Lower lobe of right lung (tissue), 2 donors: ENCODE data around the gene COX4I1. TPM values are rescaled to one million over a fixed set of nuclear protein-coding genes. Genes with fewer than 3 reads are reported as not detected.
A peak's percentile ranks its signal among the peaks of the same experiment; 100 is the strongest.
"Not testable (repeated sequence)": the region's sequence is repeated elsewhere in the genome, so short reads cannot be mapped to it uniquely, and the experiment has no call there.

Experiments used
- ATAC-seq, 2 donors: fragments of 200-7000 bp; cut with Tn5 transposase; one replicate each; pipeline ENCODE4 v1.9.1; 2020 to 2022; ENCODE audit warnings: mild to moderate bottlenecking in 2 of 2, moderate library complexity in 2 of 2
- DNase-seq: peaks from one replicate; pipeline ENCODE4 v3.0.0-alpha.2; 2020
- H3K27ac ChIP-seq: fragments of 200-600 bp; one replicate; pipeline ENCODE4 v1.8.0; 2022
- H3K27me3 ChIP-seq: fragments of 200-600 bp; one replicate; pipeline ENCODE4 v1.8.0; 2022; ENCODE audit warnings: low read depth
- H3K36me3 ChIP-seq: fragments of 200-600 bp; one replicate; pipeline ENCODE4 v1.8.0; 2022; ENCODE audit warnings: mild to moderate bottlenecking
- H3K4me1 ChIP-seq: fragments of 200-600 bp; one replicate; pipeline ENCODE4 v1.8.0; 2022
- H3K4me3 ChIP-seq: fragments of 200-600 bp; one replicate; pipeline ENCODE4 v1.8.0; 2022; ENCODE audit warnings: mild to moderate bottlenecking
- H3K9me3 ChIP-seq: fragments of 200-600 bp; one replicate; pipeline ENCODE4 v1.8.0; 2022
- CTCF ChIP-seq: fragments of 200-600 bp; IDR thresholded peaks from one replicate; pipeline ENCODE4 v1.8.0; 2022; ENCODE audit warnings: antibody characterized with exemption, mild to moderate bottlenecking
- intact Hi-C: fragments of 100-400 bp; cut with DNase I; formaldehyde crosslinking; loops from one replicate; pipeline ENCODE4 v1.11.0; 2022
- total RNA-seq: library from RNA; stranded (reverse); fragmentation: NEBNext Ultra II Directional; extraction: Animal tissue kit (Norgen Biotek cat#: 25700); gene quantifications from one replicate; pipeline ENCODE4 v1.2.1, GENCODE V29; 2021
- donor health status: DM: no; HTN: yes; CAD: no; lungs with severe emphysema.

Gene COX4I1
- total RNA-seq, 1 donor from 2014 or later = 391 TPM

GRCh38 chr16:85835227-85835751 lies 35.8 kb downstream of the COX4I1 start:
- H3K36me3 ChIP-seq = no peaks in the 10 kb centered on the region
- H3K27me3 ChIP-seq = peaks cover 44% of the 10 kb centered on the region
- DNase-seq (peak; percentile 45), ATAC-seq (no peak)
- no peaks in the 10 kb centered on the region for H3K9me3 ChIP-seq
- H3K27ac ChIP-seq = no peak overlapping the region
- no peak for TF ChIP-seq CTCF
- no peak overlapping the region for H3K4me3 ChIP-seq
- intact Hi-C loops = no loop called here
- H3K4me1 ChIP-seq = peaks cover 11% of the 10 kb centered on the region

- TF ChIP-seq CTCF = no peak
- peaks cover 45% of the 10 kb centered on the region for H3K27me3 ChIP-seq
- ATAC-seq (no peak), DNase-seq (peak; percentile 18)
- no peaks in the 10 kb centered on the region for H3K9me3 ChIP-seq
- no peaks in the 10 kb centered on the region for H3K36me3 ChIP-seq
- intact Hi-C loops = no loop called here
- peaks cover 11% of the 10 kb centered on the region for H3K4me1 ChIP-seq
- no peak overlapping the region for H3K4me3 ChIP-seq
- H3K27ac ChIP-seq = no peak overlapping the region
These were observed 36.6 kb downstream of the COX4I1 start for GRCh38 chr16:85835956-85836705.

GRCh38 chr16:85836706-85837582 lies 37.4 kb downstream of the COX4I1 start:
- no peak overlapping the region for H3K4me3 ChIP-seq
- H3K27me3 ChIP-seq = peaks cover 44% of the 10 kb centered on the region
- no peaks in the 10 kb centered on the region for H3K9me3 ChIP-seq
- H3K36me3 ChIP-seq = no peaks in the 10 kb centered on the region
- H3K27ac ChIP-seq = no peak overlapping the region
- intact Hi-C loops = no loop called here
- DNase-seq (peak; percentile 72), ATAC-seq (peak; percentile 83 to 84)
- peaks cover 11% of the 10 kb centered on the region for H3K4me1 ChIP-seq
- no peak for TF ChIP-seq CTCF

- ATAC-seq, DNase-seq, H3K9me3 ChIP-seq, H3K4me3 ChIP-seq, intact Hi-C loops, H3K27ac ChIP-seq, H3K36me3 ChIP-seq: not testable (repeated sequence)
- Histone ChIP-seq H3K27me3 (peaks cover 37% of the 10 kb centered on the region), H3K4me1 (peaks cover 11% of the 10 kb centered on the region)
These were observed 38.2 kb downstream of the COX4I1 start for GRCh38 chr16:85837654-85838053.

GRCh38 chr16:85838381-85838780 lies 38.9 kb downstream of the COX4I1 start:
- DNase-seq (peak; percentile 48), ATAC-seq (peak in 1 of 2 donors; percentile 4)
- peaks cover 7% of the 10 kb centered on the region for H3K4me1 ChIP-seq
- peaks cover 31% of the 10 kb centered on the region for H3K27me3 ChIP-seq
- no peak for TF ChIP-seq CTCF
- H3K4me3 ChIP-seq = no peak overlapping the region
- H3K27ac ChIP-seq = no peak overlapping the region
- H3K9me3 ChIP-seq = no peaks in the 10 kb centered on the region
- intact Hi-C loops = no loop called here
- H3K36me3 ChIP-seq = no peaks in the 10 kb centered on the region
